GM19238 (cell line): Measurements from ENCODE around the gene NOTUM.

Experiments
- DNase-seq: peaks from one replicate; pipeline ENCODE4 v3.0.0; 2011; ENCODE audit warnings: low spot score; ENCODE audit not compliant: insufficient read length

Gene NOTUM

DNA sequence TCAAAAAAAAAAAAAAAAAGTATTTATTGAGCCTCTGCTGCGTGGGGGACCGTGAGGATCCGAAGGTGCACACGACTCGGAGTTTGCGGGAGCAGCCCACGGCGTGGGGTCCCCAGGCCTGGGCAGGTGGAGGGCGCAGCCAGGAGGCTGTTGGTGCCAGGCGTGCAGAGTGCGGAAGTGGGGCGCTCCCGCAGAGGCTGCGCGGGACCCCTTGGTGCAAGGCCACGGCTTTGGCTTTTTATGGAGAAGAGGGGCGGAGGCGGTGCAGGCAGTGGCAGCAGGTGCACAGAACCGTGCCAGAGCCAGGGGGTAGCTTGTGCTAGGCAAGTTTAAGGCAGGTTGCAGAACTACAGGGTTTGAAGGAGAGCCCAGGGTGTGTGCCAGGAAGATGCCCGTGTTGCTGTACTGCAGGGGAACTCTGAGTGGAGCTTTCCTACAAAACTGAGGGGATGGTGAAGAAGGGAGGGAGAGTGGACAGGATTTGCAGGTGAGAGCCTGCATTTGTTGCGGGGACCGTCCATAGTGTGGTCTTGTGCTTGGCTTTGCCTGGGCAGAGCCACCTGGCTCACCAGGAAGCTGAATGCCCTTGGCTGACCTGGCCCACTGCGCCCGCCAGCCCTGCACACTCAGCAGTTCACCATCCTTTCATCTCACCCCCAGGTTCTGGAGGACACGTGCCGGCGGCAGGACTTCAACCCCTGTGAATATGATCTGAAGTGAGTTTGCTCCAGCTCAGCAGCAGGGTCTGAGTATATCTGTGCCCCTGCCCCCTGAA, 17.7 kb upstream of the NOTUM start:
- no peak for DNase-seq

DNA sequence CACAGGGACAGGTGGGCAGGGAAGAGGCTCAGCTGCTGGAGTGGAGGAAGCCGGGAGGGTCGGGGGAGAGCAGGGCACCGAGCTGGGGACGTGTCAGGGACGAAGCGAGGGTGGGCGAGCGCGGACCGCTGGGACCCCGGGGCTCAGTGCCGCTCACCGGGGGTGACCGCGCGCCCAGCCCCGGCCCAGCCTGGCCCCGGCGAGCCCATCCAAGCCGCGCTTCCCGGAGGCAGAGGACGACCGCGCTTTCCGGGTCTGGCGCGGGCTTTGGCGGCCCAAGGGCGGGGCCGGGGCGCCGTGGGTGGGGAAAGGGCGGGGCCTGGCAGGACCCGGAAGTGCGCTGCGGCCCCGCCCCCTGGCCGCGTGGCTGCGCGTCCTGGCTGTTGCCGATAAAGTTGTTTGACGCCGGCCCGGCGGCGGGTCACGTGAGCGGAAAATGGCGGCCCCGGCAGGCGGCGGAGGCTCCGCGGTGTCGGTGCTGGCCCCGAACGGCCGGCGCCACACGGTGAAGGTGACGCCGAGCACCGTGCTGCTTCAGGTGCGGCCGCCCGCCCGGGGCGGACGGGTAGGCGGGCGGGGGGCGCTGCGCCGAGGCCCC, 16.3 kb upstream of the NOTUM start, which contains the start of gene ASPSCR1:
Gene ASPSCR1 (plus strand): TSS at position 419 of the 598 bp plus-strand sequence. CDS start 18 bp downstream, at position 437.
- DNase-seq: peak; percentile 91

DNA sequence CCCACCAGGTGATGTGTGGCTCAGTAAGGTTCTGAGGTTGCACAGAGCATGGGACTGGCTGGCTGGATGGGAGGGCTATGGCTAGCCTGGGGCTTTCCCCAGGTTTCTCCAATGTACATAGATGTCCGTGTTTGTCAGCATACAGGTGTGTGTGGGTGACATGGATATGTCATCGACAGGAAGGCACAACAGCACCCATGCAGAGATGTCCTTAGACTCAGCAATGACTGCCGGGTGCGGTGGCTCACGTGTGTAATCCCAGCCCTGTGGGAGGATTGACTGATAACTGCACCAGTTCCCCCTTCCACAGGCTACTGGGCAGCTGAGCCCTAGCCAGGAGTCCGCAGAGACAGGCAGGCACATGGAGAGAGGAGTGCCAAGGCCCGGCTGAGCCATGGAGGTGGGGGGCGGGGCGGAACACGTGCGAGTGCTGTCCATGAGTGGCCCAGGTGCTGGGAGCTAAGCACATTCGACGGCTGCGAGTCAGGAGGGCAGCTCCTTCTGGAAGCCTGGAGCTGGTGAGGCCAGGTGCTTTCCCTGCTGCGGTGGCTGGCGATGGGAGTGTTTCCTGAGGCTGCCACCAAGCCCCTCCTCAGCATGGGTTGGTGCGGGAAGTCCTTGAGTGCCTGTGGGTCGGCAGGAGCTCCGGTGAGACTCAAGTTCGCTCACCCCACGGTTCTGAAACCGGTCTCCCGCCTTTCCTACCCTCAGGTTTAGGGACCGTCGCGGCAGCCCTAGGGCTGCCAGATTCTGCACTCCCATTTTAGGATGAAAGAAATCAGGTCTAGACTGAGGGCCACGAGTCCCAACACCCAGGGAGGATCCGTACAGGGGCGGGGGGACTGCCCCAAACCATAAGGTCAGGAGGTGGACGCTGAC, 15.6 kb upstream of the NOTUM start:
- DNase-seq: no peak

DNA sequence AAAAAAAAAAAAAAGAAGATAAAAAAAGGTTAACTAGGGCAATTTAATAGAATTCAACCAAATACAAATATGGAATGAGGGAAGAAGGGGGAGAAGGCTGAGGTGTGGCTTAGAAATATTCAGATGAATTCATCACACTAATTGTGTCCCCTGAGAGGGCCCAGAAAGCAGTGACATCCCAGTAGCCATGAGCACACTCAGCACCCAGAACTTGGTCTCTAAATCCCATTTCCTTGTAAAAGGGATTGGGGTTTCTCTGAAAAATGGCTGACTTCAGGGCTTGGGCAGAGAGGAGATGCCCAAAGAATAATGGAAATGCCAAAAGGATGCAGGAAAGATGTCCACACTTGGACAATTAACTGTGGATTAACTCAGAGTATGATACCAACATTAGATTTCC, 12.4 kb upstream of the NOTUM start:
- DNase-seq: no peak

DNA sequence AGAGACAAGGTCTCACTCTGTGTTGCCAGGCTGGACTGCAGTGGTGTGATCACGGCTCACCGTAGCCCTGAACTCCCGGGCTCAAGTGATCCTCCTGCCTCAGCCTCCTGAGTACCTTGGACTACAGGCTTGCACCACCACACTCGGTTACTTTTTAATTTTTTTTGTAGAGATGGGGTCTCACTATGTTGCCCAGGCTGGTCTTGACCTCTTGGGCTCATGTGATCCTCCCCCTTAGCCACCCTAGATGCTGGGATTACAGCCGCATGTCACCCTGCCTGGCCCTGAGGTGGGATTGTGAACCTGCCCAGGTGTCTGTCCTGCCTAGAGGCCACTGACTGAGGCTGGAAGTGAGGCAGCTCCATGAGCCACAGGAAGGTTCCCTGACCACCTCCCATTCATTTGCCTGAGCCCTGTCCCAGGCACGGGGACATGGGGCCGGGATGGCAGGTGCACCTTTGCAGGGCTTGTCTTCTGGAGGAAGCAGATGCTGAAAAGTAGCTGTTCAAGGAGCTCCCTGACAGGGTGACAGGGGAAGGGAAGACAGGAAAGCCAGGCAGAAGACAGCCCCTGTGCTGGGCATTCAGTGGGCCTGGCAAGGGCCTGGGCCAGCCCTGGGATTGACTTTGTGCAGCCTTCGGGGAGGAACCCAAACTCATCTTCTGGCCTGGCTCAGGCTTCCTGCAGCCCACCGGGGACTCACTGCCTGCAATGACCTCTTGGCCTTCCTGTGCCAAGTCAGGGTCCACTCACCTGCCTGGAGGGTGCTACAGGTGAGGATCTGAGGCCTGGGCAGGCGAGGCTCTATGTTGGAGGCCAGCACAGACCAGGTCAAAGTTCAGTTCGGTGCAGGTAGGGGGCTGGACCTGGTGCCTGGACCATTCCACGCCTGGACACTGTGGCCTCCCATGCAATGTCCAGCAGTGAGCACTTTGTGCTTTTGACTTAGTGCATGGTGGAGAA, 8.1 kb upstream of the NOTUM start:
- DNase-seq: no peak

DNA sequence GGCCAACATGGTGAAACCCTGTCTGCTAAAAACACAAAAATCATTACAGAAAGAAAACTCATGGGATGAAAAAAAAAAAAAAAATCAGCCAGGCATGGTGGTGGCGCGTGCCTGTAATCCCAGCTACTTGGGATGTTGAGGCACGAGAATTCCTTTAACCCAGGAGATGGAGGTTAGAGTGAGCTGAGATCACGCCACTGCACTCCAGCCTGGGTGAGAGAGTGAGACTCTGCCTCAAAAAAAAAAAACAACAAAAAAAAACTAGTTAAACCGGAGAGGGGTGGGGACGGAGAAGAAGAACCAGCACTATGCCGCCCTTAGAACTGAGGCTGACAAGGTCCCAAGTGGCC, 7.4 kb upstream of the NOTUM start:
- no peak for DNase-seq

DNA sequence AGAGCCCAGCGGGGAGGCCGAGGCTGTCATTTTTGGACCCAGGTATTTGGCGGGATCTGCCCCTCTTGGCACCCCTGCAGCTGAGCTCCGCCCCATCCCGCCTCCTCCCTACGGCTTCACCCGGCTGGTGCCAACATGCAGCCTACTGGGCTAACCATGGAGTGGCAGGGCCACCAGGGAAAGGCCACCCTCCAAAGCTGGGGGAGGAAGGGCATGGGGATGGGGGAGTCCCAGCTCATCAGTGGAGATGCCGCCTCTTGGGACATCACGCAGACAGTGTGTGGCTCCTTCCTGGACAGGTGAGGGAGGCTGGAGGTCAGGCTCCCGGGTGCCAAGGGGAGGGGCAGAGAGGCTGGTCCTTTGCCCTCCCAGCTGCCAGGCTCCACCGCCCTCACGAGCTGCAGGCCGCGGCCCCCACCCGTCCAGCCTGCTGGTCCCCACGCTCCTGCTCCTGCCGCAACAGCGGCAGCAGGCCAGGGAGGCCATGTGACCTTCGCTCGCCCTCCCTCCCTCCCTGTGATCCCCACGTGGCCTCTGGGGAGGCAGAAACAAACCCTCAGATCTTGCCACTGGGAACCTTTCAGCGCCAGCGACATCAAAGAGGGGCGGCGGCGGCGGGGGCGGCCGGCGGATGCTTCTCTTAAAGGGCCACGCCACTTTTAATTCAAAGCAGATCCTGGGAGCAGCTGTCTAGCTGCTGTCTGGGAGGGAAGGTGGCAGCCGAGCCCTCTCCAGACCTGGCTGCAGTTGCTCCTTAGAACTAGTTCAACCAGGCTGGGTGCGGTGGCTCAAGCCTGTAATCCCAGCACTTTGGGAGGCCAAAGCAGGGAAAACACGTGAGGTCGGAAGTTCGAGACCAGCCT, 6.8 kb upstream of the NOTUM start:
- peak; percentile 89 for DNase-seq

DNA sequence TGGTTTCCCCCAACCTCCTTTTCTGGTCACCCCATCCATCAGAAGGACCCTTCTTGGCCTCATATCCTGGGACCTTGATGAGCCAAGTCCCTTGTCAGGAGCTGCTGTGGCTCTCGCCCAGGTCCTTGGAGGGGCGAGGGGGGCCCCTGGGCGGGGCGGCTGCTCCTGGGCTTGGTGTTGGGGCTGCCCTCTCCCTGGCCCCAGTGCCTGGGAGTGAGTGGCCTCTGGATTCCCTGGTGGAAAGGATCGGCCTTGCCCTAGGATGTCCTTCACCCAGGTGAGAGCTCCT, 6.2 kb upstream of the NOTUM start:
- no peak for DNase-seq

DNA sequence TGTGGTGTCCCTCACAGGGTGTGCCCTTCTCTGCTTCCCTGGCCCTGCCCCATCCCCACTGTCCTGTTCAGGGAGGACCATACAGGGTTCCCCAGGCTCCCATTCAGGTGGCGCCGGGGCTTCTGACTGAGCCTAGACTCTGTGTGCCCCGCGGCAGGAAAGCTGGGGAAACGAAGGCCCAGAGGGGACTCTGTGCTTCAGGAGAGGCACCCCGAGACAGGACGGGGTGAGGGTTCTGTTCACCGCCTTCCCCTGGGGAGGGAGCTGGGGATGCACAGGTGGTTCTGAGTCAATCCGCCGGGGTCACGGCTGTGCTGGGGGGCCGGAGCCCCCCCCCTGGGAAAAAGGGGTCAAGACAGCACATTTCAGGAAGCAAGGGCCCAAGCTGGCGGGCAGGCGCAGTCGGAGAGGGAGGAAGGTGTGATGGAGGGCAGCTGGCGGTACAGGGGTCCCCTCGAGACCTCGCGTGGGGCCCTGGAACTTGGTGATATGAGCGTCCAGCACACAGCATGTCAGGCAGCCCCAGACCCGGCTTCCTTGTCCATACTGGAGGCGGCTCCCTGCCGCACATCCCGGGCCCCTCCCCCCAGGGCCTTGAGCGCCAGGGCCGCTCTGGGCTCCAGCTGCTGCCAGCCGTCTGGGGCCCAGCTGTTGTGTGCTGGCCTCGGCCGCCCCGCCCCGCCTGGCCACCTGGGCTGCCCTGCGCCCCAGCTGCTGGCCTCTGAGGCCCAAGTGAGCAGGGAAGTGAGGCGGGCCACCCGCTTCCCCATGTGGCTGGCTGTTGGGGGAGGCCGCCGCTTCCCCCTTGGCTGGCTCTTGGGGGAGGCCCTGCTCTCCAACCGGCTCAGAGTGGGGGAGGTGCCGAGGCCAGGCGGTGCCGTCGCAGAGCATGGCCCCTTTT, 5.6 kb upstream of the NOTUM start:
- no peak for DNase-seq

DNA sequence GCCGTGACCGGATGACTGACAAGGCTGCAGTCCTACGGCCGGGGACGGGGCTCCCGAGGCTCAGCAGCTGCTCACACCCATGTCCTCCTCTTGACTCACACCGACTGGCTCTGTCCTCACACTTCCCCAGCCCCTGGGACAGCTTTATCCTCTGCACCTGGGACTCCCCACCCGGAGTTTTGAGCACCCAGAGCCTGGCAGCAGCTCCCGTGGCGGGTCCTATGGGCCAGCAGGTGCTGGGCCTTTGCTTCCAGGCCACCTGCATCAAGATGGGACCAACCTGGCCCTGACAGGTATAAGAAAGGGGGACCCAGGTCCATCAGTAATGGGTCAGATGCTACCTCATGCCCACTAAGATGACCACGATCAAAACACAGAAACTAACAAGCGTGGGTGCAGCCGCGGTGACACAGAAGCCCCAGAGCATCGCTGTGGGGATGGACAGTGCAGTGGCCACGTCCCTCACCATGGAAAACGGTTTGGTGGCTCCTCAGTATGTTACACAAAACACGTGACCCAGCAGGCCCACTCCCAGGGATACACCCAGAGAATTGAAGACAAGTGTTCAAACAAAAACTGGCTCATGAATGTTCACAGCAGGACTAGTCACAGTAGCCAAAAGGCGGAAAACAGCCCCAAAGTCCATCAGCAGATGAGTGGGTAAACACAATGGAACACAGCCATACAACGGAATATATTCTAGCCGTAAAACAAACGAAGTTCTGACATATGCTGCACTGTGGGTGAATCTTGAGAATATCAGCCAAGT, 3.3 kb upstream of the NOTUM start:
- DNase-seq: no peak

DNA sequence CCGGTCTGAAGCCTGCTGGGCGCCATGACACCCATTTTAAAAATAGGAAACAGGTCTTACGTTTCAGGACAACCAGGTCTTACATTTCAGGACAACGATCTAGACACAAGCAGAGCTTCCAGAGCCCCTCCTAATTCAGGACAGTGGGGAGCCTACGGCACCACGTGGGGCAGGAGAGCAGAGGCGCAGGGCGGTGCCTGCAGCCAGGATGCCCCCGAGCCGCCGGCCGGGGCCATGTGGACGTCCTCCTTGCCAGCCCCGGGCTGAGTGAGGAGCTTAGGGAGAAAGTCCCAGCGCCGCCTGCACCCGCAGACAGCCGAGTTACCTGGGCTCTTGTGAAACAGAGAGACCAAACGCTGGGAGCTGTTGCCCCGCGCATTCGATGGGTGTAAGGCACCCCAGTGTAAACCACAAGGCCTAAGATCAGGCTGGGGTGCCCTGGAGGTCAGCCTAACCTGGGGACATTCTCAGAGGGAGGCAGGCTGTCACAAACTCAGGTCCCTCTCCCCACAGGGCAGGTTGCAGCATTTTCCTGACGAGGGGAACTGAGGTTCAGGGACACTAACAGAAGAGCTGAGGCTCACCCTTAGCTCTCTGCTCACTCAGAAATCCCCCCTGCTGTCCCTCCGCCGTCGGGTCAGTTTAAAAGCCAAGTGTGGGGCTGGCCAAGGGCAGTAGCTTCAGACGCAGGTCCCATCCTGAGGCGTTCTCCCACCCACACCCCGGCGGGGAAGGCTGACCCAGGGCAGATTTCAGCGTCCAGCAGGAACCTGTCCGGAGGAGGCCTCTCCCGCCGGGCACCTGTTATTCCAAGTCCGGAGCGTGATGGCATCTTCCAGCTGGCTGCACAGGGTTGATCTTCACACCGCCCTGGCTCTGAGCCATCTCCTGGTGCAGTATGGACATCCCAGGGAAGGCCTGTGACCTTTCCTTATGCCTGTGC, 1.8 kb upstream of the NOTUM start:
- DNase-seq: no peak

DNA sequence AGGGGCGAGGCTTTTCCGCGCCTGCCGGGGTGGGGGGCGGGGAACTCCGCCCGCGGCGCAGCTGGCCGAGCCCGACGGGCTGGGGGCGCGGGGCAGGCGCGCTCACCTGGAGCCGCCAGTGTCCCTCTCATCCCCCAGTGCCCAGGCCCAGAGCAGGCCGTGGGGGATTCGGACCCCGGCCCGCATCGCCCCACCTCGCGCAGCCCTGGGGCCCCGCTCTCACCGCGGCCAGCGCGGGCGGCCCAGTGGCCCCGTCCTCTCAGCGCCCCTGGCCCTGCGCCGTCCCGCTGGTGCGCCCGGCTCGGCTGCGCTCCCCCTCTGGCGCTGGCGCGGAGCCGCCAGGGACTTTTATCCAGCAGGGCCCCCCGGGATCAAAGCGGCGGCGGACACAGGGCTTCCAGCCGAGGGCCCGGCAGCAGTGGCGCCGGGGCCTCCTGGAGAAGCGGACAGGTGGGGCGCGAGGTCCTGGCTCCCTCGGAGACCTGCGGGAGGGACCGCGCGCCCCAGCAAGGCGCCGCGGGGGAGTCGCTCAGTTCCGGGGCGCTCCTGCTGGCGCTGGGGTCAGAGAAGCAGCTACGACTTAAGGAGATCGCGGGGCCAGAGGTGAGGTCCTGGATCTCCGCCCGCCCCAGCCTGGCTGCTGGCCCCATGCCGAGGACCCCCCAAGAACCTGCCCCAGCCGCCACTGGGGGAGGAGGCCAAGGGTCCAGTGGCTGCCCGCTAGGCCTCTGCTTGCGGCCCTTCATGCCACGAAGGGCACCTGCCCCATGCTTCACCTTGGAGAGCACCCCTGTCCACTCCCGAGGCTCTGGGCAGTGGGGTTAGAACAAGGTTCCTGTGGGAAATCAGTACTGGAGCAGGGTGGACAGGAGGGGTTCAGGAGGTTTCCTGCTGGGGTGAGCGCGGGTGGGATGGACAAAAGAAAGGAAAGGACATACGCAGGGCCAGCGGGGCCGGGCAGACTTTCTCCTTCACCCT, 823 bp upstream of the NOTUM start:
- no peak for DNase-seq

DNA sequence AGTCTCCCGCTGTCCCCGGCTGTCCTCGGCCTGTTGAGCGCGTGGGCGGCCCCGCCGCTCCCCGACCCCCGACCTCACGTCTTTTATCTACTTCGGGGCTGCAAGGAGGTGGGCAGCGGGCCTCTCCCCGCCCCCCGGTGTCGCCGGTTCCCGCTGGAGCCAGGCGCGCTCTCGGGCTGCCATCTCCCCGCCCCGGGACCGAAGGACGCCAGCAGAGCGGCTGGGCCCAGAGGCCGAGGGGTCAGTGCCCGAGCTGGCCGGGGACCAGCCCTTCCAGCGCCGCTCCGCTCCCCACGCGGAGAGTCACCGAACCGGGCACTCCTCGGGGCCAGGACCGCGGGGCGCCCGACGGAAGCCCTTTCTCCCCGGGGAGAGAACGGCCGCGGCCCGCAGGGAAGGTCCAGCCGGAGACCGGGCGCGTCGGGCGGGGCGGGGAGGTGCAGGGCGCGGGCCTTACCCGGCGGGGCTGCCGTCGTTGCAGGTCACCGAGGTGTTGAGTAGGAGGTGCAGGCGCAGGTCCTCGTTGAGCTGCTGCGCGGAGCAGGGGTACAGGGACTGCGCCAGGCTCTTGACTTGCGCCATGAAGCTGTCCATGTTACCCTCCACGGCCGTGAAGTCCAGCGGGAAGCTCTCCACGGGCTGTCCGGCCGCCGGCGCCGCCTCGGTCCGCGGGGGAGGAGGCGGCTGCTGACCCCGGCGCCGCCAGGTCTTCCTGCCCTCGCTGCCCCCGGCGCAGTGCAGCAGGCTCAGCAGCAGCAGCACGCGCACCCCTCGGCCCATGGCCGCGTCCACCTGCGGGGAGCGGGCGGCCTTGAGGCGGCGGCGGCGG, 643 bp downstream of the NOTUM start:
- no peak for DNase-seq

DNA sequence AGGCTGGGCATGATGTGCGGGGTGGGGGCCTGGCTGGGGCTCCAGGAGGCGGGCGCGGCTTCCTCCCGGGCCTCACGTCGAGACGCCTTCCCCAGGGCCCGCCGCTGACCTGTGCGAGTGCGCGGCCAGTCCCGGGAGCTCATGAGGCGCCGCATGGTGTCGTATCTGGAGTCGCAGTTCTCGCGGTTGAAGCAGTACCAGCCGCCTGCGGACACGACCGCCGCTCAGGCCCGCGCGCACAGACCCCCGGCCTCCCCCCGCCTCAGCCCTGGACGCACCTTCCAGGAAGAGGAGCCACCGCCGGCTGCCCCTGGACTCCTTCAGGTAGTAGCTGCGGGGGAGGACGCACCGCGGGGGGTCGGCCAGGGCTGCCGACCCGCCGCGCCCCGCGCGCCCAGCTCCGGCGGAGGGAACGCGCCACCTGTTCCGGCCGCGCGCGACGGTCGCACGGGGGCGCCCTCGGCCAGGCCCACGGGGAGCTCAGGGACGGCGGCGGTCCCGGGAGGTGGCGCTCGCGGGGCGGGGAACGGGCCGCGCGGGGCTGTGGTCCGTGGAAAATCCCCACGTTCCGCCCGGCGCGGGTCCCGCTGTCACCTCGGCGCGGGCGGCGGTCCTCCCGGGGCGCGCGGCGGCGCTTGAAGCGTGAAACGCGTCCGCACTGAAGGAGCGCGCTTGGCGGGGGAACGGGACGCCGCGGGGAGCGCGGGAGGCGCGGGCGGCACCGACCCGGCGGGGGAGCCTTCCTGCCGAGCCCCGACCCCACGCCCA, 1.4 kb downstream of the NOTUM start:
- DNase-seq: peak; percentile 79
